Measurements from ENCODE around the gene MAGI1. TPM values are rescaled to one million over a fixed set of nuclear protein-coding genes. Genes with fewer than 3 reads are reported as not detected.

MAGI1 gene
- total RNA-seq, 1 experiment from 2014 or later = 58.2 TPM

DNA sequence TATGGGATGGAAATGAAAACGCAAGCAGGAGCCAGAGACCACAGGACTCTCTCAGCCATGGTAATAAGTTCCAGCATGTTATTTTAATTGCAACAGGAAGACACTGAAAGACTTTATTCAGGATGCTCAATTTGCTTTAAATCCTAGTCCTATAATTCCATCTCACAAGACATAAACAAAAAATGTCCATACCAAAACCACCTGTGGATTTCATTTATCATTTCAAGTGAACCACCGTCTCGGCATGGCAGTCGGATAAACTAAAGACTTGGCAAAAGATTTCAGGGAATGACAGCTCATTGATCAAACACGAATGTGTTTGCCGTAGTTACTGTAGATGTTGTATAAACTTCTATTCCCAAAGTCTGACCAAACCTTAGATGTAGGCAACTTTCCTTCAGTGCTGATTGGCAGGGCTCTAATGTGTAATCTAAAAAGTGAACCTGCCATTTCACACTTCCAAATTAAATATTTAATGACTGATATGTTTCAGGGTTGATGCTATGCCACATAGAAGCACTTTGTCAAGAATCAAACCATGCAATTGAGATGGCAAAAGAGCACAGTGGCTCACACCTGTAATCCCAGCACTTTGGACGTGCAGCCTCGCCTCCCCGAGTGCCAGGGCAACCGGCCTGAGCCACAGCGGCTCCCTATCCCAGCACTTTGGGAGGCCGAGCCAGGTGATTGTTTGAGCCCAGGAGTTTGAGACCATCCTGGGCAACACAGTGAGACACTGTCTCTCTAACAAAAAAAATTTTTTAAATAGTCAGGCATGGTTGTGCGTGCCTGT is 331.7 kb downstream of the MAGI1 start (continued):
- TF ChIP-seq, protein P1, sequence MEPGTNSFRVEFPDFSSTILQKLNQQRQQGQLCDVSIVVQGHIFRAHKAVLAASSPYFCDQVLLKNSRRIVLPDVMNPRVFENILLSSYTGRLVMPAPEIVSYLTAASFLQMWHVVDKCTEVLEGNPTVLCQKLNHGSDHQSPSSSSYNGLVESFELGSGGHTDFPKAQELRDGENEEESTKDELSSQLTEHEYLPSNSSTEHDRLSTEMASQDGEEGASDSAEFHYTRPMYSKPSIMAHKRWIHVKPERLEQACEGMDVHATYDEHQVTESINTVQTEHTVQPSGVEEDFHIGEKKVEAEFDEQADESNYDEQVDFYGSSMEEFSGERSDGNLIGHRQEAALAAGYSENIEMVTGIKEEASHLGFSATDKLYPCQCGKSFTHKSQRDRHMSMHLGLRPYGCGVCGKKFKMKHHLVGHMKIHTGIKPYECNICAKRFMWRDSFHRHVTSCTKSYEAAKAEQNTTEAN (CRISPR knock-in tag; IDR thresholded peaks at IDR 0.05) = no peak
- TF ChIP-seq, protein P2, sequence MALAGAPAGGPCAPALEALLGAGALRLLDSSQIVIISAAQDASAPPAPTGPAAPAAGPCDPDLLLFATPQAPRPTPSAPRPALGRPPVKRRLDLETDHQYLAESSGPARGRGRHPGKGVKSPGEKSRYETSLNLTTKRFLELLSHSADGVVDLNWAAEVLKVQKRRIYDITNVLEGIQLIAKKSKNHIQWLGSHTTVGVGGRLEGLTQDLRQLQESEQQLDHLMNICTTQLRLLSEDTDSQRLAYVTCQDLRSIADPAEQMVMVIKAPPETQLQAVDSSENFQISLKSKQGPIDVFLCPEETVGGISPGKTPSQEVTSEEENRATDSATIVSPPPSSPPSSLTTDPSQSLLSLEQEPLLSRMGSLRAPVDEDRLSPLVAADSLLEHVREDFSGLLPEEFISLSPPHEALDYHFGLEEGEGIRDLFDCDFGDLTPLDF (CRISPR knock-in tag; IDR thresholded peaks at IDR 0.05) = no peak
- TF ChIP-seq ZNF121 (CRISPR knock-in tag; IDR thresholded peaks at IDR 0.05) = no peak
- TF ChIP-seq, protein P3, sequence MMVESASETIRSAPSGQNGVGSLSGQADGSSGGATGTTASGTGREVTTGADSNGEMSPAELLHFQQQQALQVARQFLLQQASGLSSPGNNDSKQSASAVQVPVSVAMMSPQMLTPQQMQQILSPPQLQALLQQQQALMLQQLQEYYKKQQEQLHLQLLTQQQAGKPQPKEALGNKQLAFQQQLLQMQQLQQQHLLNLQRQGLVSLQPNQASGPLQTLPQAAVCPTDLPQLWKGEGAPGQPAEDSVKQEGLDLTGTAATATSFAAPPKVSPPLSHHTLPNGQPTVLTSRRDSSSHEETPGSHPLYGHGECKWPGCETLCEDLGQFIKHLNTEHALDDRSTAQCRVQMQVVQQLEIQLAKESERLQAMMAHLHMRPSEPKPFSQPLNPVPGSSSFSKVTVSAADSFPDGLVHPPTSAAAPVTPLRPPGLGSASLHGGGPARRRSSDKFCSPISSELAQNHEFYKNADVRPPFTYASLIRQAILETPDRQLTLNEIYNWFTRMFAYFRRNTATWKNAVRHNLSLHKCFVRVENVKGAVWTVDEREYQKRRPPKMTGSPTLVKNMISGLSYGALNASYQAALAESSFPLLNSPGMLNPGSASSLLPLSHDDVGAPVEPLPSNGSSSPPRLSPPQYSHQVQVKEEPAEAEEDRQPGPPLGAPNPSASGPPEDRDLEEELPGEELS (CRISPR knock-in tag; IDR thresholded peaks at IDR 0.05) = no peak

DNA sequence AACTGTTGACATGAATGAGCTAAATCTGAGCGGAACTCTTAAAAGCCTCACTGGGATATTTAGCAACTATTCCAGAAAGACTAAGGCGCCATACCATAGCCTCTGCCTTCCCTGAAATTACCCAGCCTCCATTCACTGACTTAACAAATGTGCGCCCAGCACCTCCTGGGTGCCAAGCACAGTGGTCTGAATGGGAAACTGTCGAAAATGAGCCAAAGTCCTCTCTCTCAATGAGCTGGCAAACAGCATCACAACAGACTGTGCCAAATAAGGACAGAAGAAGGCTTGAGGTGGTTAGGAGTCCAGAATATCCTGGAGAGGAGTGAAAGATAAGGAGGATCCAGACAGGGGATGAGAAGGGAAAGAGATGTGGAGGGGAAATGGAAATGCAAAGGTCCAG is 332.4 kb downstream of the MAGI1 start:
- Mint-ChIP-seq H3K36me3 (no peaks in the 10 kb centered on the region), H3K9me3 (no peaks in the 10 kb centered on the region), H3K4me3 (no peak overlapping the region), H3K27me3 (ENCODE audit: low read depth) (no peaks in the 10 kb centered on the region), H3K27ac (no peak overlapping the region), H3K4me1 (peaks cover 19% of the 10 kb centered on the region)
- ChIA-PET CTCF (no interaction called here), POLR2A (no interaction called here)
- TF ChIP-seq, protein P4, sequence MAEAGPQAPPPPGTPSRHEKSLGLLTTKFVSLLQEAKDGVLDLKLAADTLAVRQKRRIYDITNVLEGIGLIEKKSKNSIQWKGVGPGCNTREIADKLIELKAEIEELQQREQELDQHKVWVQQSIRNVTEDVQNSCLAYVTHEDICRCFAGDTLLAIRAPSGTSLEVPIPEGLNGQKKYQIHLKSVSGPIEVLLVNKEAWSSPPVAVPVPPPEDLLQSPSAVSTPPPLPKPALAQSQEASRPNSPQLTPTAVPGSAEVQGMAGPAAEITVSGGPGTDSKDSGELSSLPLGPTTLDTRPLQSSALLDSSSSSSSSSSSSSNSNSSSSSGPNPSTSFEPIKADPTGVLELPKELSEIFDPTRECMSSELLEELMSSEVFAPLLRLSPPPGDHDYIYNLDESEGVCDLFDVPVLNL (CRISPR knock-in tag; IDR thresholded peaks at IDR 0.05; ENCODE audit: borderline replicate concordance, low read depth) = no peak
- no peak for TF ChIP-seq ELF4 (CRISPR knock-in tag; IDR thresholded peaks at IDR 0.05; ENCODE audit: low read depth)
- no peak for TF ChIP-seq EMX1 (CRISPR knock-in tag; IDR thresholded peaks at IDR 0.05)
- TF ChIP-seq SP1 (CRISPR knock-in tag; conservative IDR thresholded peaks at IDR 0.05) = no peak
- no peak for TF ChIP-seq ZNF232 (CRISPR knock-in tag; IDR thresholded peaks at IDR 0.05)
- no peak for TF ChIP-seq TEAD1 (CRISPR knock-in tag; IDR thresholded peaks at IDR 0.05)
- ATAC-seq (no peak), DNase-seq (ENCODE audit: low spot score) (no peak)

DNA sequence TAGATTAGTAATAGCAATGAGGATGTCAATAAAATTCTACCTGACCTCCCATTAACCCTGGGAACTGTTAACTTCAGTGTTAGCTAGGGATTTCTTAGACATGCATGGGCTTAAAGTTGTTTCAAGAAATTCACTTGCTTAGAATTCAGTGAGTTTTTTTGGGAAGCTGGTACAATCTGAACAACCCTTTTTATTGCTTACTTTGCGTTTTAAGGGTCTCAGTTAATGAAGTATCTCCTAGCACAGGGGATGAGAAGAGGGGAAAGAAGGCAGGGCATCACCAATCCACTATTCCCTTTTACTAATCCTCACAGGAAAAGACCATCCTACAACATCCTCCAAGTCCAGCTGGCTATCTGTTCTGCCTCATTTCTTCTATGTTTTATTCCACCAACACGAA is 334.9 kb downstream of the MAGI1 start:
- Mint-ChIP-seq H3K27ac (no peak overlapping the region), H3K4me3 (no peak overlapping the region), H3K4me1 (peaks cover 19% of the 10 kb centered on the region), H3K36me3 (peaks cover 5% of the 10 kb centered on the region; the same call in 1 of the 2 replicates), H3K27me3 (ENCODE audit: low read depth) (no peaks in the 10 kb centered on the region), H3K9me3 (peaks cover 3% of the 10 kb centered on the region)
- TF ChIP-seq CREM (CRISPR knock-in tag; IDR thresholded peaks at IDR 0.05) (no peak), FOXJ3 (CRISPR knock-in tag; IDR thresholded peaks at IDR 0.05; ENCODE audit: borderline replicate concordance) (no peak), ZNF121 (CRISPR knock-in tag; IDR thresholded peaks at IDR 0.05) (no peak), TCF7 (CRISPR knock-in tag; IDR thresholded peaks at IDR 0.05; ENCODE audit: low read depth) (no peak)
- TF ChIP-seq, protein P5, sequence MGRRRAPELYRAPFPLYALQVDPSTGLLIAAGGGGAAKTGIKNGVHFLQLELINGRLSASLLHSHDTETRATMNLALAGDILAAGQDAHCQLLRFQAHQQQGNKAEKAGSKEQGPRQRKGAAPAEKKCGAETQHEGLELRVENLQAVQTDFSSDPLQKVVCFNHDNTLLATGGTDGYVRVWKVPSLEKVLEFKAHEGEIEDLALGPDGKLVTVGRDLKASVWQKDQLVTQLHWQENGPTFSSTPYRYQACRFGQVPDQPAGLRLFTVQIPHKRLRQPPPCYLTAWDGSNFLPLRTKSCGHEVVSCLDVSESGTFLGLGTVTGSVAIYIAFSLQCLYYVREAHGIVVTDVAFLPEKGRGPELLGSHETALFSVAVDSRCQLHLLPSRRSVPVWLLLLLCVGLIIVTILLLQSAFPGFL (CRISPR knock-in tag; IDR thresholded peaks at IDR 0.05; ENCODE audit: borderline replicate concordance) = no peak
- TF ChIP-seq, protein P6, sequence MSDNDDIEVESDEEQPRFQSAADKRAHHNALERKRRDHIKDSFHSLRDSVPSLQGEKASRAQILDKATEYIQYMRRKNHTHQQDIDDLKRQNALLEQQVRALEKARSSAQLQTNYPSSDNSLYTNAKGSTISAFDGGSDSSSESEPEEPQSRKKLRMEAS (CRISPR knock-in tag; IDR thresholded peaks at IDR 0.05) = no peak
- DNase-seq (ENCODE audit: low spot score) (no peak), ATAC-seq (no peak)
- ChIA-PET POLR2A (interaction anchor here (0.6 kb wide), 1 partner anchor 490 kb away, joined by 3 read pairs; no protein-coding TSS in a partner anchor), CTCF (interaction anchor here (0.8 kb wide), 1 partner anchor 265 kb away, joined by 3 read pairs; no protein-coding TSS in a partner anchor)

Data from WTC11 (cell line).